ENCODE data around the gene PJA2.

Gene PJA2

GRCh38 chr5:109312695-109313094 is 97.1 kb downstream of the PJA2 start:
- no peaks in the 10 kb centered on the region for H3K79me2 ChIP-seq (ENCODE audit: insufficient read depth, low read length)
- no peaks in the 10 kb centered on the region for H4K20me1 ChIP-seq (ENCODE audit: insufficient read depth, low read length)
- TF ChIP-seq, protein P1, sequence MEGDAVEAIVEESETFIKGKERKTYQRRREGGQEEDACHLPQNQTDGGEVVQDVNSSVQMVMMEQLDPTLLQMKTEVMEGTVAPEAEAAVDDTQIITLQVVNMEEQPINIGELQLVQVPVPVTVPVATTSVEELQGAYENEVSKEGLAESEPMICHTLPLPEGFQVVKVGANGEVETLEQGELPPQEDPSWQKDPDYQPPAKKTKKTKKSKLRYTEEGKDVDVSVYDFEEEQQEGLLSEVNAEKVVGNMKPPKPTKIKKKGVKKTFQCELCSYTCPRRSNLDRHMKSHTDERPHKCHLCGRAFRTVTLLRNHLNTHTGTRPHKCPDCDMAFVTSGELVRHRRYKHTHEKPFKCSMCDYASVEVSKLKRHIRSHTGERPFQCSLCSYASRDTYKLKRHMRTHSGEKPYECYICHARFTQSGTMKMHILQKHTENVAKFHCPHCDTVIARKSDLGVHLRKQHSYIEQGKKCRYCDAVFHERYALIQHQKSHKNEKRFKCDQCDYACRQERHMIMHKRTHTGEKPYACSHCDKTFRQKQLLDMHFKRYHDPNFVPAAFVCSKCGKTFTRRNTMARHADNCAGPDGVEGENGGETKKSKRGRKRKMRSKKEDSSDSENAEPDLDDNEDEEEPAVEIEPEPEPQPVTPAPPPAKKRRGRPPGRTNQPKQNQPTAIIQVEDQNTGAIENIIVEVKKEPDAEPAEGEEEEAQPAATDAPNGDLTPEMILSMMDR (IDR thresholded peaks at IDR 0.05; ENCODE audit: borderline replicate concordance, extremely low read depth, low read length, poor library complexity, severe bottlenecking) = no peak
- no peak for TF ChIP-seq EZH2 (IDR thresholded peaks at IDR 0.05; ENCODE audit: borderline replicate concordance, low read depth, low read length, severe bottlenecking)
- H3K4me2 ChIP-seq (ENCODE audit: insufficient read depth, low read length) = no peak overlapping the region
- H3K9ac ChIP-seq (ENCODE audit: low read depth, low read length) = no peak overlapping the region
- H3K36me3 ChIP-seq (ENCODE audit: insufficient read depth, low read length) = no peaks in the 10 kb centered on the region
- no peak overlapping the region for H2AFZ ChIP-seq (ENCODE audit: low read depth, low read length)
- no peak overlapping the region for H3K4me3 ChIP-seq (ENCODE audit: low read depth in 1 of 2, low read length in 2 of 2)
- DNase-seq (no peak), ATAC-seq (ENCODE audit: insufficient read depth, low read depth) (no peak)
- H3K4me1 ChIP-seq (ENCODE audit: insufficient read depth, low read length) = no peaks in the 10 kb centered on the region
- H3K27me3 ChIP-seq (ENCODE audit: insufficient read depth, low read length, poor library complexity) = no peaks in the 10 kb centered on the region
- no peaks in the 10 kb centered on the region for H3K9me3 ChIP-seq (ENCODE audit: insufficient read depth, low read length, severe bottlenecking)
- H3K27ac ChIP-seq (ENCODE audit: low read length) = no peak overlapping the region

DNA sequence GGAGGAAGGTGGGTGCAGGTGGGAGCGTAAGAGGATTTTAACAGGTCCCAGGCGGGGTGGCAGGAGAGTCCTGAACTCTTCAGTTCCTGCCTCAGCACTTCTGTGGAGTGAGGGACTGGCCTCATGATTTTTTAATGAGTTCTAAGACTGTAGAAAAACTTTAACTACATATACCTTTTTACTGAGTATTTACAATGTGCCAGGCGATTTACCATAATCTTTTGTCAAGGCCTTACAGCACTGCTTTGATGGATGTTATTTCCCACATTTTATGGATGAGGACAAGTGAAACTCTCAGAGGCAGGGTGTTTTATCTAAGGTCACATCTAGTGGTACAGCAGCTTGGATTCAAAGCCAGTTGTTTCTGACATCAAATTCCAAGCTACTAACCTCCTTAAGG is 99.5 kb downstream of the PJA2 start:
- H4K20me1 ChIP-seq (ENCODE audit: insufficient read depth, low read length) = no peaks in the 10 kb centered on the region
- H3K27ac ChIP-seq (ENCODE audit: low read length) = no peak overlapping the region
- no peak overlapping the region for H2AFZ ChIP-seq (ENCODE audit: low read depth, low read length)
- no peak overlapping the region for H3K4me3 ChIP-seq (ENCODE audit: low read depth in 1 of 2, low read length in 2 of 2)
- ATAC-seq (ENCODE audit: insufficient read depth, low read depth) (no peak), DNase-seq (no peak)
- H3K79me2 ChIP-seq (ENCODE audit: insufficient read depth, low read length) = no peaks in the 10 kb centered on the region
- H3K36me3 ChIP-seq (ENCODE audit: insufficient read depth, low read length) = no peaks in the 10 kb centered on the region
- no peak overlapping the region for H3K9ac ChIP-seq (ENCODE audit: low read depth, low read length)
- no peak overlapping the region for H3K4me2 ChIP-seq (ENCODE audit: insufficient read depth, low read length)
- TF ChIP-seq EZH2 (IDR thresholded peaks at IDR 0.05; ENCODE audit: borderline replicate concordance, low read depth, low read length, severe bottlenecking) = no peak
- TF ChIP-seq, protein P1 (IDR thresholded peaks at IDR 0.05; ENCODE audit: borderline replicate concordance, extremely low read depth, low read length, poor library complexity, severe bottlenecking) = no peak
- H3K9me3 ChIP-seq (ENCODE audit: insufficient read depth, low read length, severe bottlenecking) = no peaks in the 10 kb centered on the region
- no peaks in the 10 kb centered on the region for H3K27me3 ChIP-seq (ENCODE audit: insufficient read depth, low read length, poor library complexity)
- no peaks in the 10 kb centered on the region for H3K4me1 ChIP-seq (ENCODE audit: insufficient read depth, low read length)

DNA sequence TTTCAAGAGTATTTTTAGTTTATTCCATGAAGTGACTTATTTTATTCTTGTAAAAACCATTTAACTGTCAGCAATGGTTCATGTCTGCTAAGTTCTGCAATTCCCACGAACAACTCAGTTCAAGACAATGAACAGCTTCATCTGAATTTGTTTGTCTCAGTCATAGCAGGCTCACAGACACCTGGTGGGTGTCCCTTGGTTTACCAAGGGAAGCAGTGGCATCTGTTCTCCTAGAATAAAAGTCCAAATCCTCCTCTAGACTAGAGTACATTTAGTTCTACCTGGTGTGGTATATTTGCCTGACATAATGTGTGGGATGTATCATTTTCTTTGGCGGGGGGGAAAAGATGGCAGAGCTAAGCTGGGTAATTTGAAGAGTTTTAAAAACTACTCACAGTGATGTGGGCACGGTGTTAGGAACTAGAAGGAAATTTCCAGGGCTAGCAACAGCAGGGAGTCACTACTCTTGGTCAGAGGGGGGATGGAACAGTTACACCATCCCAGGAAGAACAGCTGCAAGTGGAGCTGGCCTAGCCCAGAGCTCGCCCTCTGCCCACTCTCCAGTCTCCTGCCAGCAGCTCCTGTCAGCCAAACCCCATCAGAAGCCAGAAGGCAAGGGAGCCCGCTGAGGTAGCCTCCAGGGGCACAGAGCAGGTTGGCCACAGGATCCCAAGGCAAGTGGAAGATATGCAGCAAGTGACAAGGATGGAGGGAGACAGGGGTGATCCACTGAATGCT is 100.3 kb downstream of the PJA2 start:
- Histone ChIP-seq H3K27ac (ENCODE audit: low read length) (no peak overlapping the region), H3K4me3 (ENCODE audit: low read depth in 1 of 2, low read length in 2 of 2) (no peak overlapping the region), H3K9ac (ENCODE audit: low read depth, low read length) (no peak overlapping the region), H3K79me2 (ENCODE audit: insufficient read depth, low read length) (no peaks in the 10 kb centered on the region), H3K27me3 (ENCODE audit: insufficient read depth, low read length, poor library complexity) (no peaks in the 10 kb centered on the region), H3K9me3 (ENCODE audit: insufficient read depth, low read length, severe bottlenecking) (no peaks in the 10 kb centered on the region), H3K4me2 (ENCODE audit: insufficient read depth, low read length) (no peak overlapping the region), H3K4me1 (ENCODE audit: insufficient read depth, low read length) (no peaks in the 10 kb centered on the region), H3K36me3 (ENCODE audit: insufficient read depth, low read length) (no peaks in the 10 kb centered on the region), H4K20me1 (ENCODE audit: insufficient read depth, low read length) (no peaks in the 10 kb centered on the region), H2AFZ (ENCODE audit: low read depth, low read length) (no peak overlapping the region)
- no peak for TF ChIP-seq EZH2 (IDR thresholded peaks at IDR 0.05; ENCODE audit: borderline replicate concordance, low read depth, low read length, severe bottlenecking)
- TF ChIP-seq, protein P1 (IDR thresholded peaks at IDR 0.05; ENCODE audit: borderline replicate concordance, extremely low read depth, low read length, poor library complexity, severe bottlenecking) = no peak
- ATAC-seq (ENCODE audit: insufficient read depth, low read depth) = no peak
- no peak for DNase-seq
